ENCODE measurements around the gene SH3PXD2A. TPM values are rescaled to one million over a fixed set of nuclear protein-coding genes. Genes with fewer than 3 reads are reported as not detected.

The SH3PXD2A gene
- total RNA-seq, 4 donors from 2014 or later, result 12.1 to 68.5 (median 21.7) TPM

DNA sequence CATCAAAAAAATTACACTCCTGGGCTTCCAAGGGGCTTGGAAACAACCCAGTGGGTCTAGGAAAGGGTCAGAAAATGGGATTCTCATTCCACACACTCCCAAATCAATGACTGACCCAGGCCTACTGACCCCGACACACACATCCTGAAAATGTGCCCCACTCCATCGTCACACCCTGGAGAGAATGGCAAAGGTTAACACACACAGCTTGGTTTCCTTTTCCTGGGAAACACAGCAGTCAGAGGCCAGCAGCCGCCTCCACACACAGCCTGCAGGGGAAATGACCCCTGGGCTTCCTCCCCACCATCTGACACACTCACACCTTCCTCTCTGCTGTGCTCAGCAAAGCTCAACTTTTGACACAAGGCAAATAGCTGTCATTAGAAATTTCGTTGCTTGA, 42.9 kb downstream of the SH3PXD2A start:
- TF ChIP-seq, protein P1, sequence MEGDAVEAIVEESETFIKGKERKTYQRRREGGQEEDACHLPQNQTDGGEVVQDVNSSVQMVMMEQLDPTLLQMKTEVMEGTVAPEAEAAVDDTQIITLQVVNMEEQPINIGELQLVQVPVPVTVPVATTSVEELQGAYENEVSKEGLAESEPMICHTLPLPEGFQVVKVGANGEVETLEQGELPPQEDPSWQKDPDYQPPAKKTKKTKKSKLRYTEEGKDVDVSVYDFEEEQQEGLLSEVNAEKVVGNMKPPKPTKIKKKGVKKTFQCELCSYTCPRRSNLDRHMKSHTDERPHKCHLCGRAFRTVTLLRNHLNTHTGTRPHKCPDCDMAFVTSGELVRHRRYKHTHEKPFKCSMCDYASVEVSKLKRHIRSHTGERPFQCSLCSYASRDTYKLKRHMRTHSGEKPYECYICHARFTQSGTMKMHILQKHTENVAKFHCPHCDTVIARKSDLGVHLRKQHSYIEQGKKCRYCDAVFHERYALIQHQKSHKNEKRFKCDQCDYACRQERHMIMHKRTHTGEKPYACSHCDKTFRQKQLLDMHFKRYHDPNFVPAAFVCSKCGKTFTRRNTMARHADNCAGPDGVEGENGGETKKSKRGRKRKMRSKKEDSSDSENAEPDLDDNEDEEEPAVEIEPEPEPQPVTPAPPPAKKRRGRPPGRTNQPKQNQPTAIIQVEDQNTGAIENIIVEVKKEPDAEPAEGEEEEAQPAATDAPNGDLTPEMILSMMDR (IDR thresholded peaks at IDR 0.05), result peak in 1 of 6 experiments; percentile 2
- no peak for TF ChIP-seq POLR2A (IDR thresholded peaks at IDR 0.05)
- DNase-seq, result peak in 1 of 3 donors; percentile 61
- Histone ChIP-seq H3K4me3 (no peak overlapping the region), H3K9me3 (no peaks in the 10 kb centered on the region), H3K27me3 (no peaks in the 10 kb centered on the region), H3K4me1 (peaks cover 0 to 29% (median 0%) of the 10 kb centered on the region in 4 donors), H3K27ac (peak overlapping the region in 3 of 4 donors; percentile 49 to 81 (median 72)), H3K36me3 (no peaks in the 10 kb centered on the region)

DNA sequence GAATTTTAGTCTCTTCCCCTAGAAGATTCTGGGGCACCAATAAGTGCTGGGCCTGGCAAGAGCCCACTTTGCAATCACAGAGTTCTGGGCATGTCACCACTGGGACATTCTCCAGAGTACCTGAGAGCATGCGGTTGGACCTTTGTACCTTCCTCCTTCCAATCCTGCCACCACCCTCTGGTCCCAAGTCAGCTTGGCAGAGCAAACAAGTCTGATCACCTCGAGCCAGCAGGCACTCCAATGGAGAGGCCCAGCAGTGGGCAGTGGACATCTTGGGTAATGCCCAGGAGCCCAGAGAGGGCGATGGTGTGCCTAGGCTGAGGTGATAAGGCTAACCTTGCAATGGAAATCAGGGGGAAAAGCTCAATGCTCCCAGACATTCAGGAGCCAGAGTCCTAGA, 43.4 kb downstream of the SH3PXD2A start:
- H3K4me3 ChIP-seq, result no peak overlapping the region
- peak overlapping the region in 3 of 4 donors; percentile 49 to 81 (median 72) for H3K27ac ChIP-seq
- peaks cover 0 to 29% (median 0%) of the 10 kb centered on the region in 4 donors for H3K4me1 ChIP-seq
- TF ChIP-seq, protein P1 (IDR thresholded peaks at IDR 0.05), result peak in 3 of 6 experiments; percentile 27 to 47 (median 29)
- peak in 1 of 2 donors; percentile 66 for TF ChIP-seq POLR2A (IDR thresholded peaks at IDR 0.05)
- H3K9me3 ChIP-seq, result no peaks in the 10 kb centered on the region
- peak in 2 of 3 donors; percentile 81 to 87 for DNase-seq
- H3K27me3 ChIP-seq, result no peaks in the 10 kb centered on the region
- H3K36me3 ChIP-seq, result no peaks in the 10 kb centered on the region

DNA sequence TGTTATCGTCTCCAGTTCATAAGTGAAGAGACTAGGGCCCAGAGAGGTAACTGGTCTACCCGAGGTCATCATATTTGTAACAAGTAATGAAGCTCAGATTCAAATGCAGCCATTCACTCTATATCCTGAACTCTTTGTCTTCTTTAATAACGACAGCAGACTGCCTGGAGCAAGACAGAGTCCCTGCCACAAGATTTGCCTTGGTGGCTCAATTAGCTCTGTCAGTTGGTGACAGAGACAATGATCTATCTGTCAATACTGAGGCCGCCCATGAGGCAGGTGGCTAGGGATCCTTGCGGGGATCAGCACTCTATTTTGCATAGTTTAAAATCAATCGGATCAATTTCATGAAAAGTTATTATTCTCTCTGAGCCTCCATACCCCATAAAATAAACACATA, 43.9 kb downstream of the SH3PXD2A start:
- H3K27ac ChIP-seq, result peak overlapping the region in 3 of 4 donors; percentile 49 to 81 (median 72)
- H3K4me3 ChIP-seq, result no peak overlapping the region
- H3K36me3 ChIP-seq, result no peaks in the 10 kb centered on the region
- DNase-seq, result no peak
- H3K9me3 ChIP-seq, result no peaks in the 10 kb centered on the region
- H3K4me1 ChIP-seq, result peaks cover 0 to 34% (median 0%) of the 10 kb centered on the region in 4 donors
- H3K27me3 ChIP-seq, result no peaks in the 10 kb centered on the region
- no peak for TF ChIP-seq POLR2A (IDR thresholded peaks at IDR 0.05)
- TF ChIP-seq, protein P1 (IDR thresholded peaks at IDR 0.05), result no peak

DNA sequence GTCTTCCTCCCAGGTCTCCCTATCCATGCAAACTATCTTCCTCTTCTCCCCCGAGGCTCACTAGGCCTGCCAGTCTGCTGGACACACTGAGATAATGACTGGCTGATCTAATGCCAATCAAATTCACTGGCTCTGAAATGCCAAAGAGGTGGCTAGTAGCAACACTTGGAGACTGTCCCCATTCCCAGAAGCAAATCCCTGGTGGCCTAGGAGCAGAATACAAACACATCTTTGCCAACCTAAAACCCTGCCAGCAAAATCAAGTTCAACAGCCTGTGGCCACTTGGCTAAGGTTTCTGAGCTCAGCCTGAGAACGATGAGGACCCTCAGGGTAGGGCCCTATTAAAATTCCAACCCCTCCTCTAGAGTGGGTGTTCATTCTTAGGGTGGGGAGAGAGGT, 46.6 kb downstream of the SH3PXD2A start:
- H3K4me1 ChIP-seq, result peaks cover 0 to 32% (median 2%) of the 10 kb centered on the region in 4 donors
- no peaks in the 10 kb centered on the region for H3K27me3 ChIP-seq

DNA sequence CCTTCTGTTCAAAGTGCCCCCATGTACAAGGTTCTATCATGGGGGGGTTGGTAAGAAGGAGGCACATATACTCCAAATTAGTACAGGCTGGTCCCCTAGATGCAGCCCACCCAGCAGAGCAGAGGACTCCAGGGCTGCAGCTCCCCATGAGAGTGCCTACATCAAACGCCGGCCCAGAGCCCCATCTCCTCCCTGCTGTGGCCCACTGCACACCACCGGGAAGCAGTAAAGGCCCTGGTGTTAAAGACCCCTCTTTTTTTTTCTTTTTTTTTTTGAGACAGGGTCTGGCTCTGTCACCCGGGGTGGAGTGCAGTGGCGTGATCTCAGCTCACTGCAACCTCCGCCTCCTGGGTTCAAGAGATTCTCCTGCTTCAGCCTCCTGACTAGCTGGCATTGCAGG, 47.4 kb downstream of the SH3PXD2A start:
- no peaks in the 10 kb centered on the region for H3K36me3 ChIP-seq
- no peak overlapping the region for H3K4me3 ChIP-seq
- TF ChIP-seq, protein P1 (IDR thresholded peaks at IDR 0.05), result no peak
- no peak for TF ChIP-seq POLR2A (IDR thresholded peaks at IDR 0.05)
- DNase-seq, result no peak
- H3K27ac ChIP-seq, result no peak overlapping the region
- no peaks in the 10 kb centered on the region for H3K9me3 ChIP-seq
- peaks cover 0 to 28% (median 2%) of the 10 kb centered on the region in 4 donors for H3K4me1 ChIP-seq
- no peaks in the 10 kb centered on the region for H3K27me3 ChIP-seq

More for the DNA sequence above, 46.6 kb downstream of the SH3PXD2A start:
- TF ChIP-seq, protein P1 (IDR thresholded peaks at IDR 0.05), result no peak
- TF ChIP-seq POLR2A (IDR thresholded peaks at IDR 0.05), result no peak
- H3K36me3 ChIP-seq, result no peaks in the 10 kb centered on the region
- no peak for DNase-seq
- H3K9me3 ChIP-seq, result no peaks in the 10 kb centered on the region
- no peak overlapping the region for H3K27ac ChIP-seq
- H3K4me3 ChIP-seq, result no peak overlapping the region

Measured in Peyer's patch (tissue), 4 donors.